ENCODE measurements around the gene ATP6V0A1.

Gene ATP6V0A1

DNA sequence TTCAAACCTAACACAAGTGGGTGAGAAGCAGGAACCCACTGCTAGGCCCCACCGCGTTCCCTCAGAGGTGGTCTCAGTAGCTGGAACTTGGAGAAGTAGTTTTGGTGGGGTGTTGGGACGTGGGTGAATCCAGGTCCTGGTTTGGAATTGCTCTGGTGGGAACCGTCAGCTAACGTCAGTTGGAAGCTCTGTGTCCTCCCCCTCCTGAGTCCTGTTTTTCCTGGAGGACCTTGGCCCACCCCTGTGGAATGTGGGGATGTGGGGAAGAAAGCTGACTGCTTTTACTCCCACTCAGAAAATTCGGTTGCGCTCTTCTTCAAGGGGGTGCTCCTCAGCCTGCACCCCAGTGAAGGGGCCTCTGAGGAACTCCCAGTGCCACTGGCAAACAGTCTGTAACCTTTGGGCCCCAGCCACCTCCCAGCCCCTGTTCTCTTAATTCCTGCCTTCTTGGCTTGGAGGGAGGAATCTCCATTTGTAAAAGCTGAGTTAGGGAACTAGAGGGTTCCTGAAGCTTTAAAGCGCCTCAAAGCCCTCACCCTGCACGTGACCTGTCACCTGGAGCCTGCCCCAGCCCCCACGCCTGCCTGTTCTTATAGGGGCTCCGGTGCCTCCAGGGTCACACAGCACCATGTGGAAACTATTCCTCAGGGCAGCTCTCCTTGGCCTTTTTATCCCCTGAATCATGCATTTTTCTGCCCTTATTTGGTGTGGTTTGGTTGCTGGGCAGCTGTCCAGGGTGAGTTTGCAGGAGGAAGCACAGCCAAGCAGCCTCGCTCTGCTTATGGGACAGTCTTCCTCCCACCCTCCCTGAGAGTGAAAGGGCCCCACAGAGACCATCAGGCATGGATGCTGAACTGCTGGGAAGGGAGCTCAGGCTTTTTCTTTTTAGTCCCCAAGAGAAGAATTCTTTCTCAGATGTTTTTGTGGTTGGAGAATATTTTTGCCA lies 61.1 kb downstream of the ATP6V0A1 start:
- H3K4me1 ChIP-seq (ENCODE audit: insufficient read depth, insufficient read length): peaks cover 44% of the 10 kb centered on the region
- H3K4me3 ChIP-seq (ENCODE audit: insufficient read length, low read depth): no peak overlapping the region
- DNase-seq (ENCODE audit: low read depth, low spot score): peak; percentile 63
- no peak for TF ChIP-seq ZNF274 (IDR thresholded peaks at IDR 0.05; ENCODE audit: low read depth, low read length)
- no peak for TF ChIP-seq SUZ12 (IDR thresholded peaks at IDR 0.05; ENCODE audit: extremely low read depth, insufficient read depth, insufficient read length)
- no peak for TF ChIP-seq YY1 (IDR thresholded peaks at IDR 0.05; ENCODE audit: insufficient read depth, insufficient read length)
- H3K9ac ChIP-seq (ENCODE audit: insufficient read length, low read depth): peak overlapping the region; percentile 45
- no peaks in the 10 kb centered on the region for H3K9me3 ChIP-seq (ENCODE audit: insufficient read depth, low read length)
- H3K36me3 ChIP-seq (ENCODE audit: insufficient read depth, insufficient read length, low read length): peaks cover 48% of the 10 kb centered on the region
- H3K27me3 ChIP-seq (ENCODE audit: insufficient read depth, insufficient read length): no peaks in the 10 kb centered on the region

- TF ChIP-seq SUZ12 (IDR thresholded peaks at IDR 0.05; ENCODE audit: extremely low read depth, insufficient read depth, insufficient read length) (no peak), ZNF274 (IDR thresholded peaks at IDR 0.05; ENCODE audit: low read depth, low read length) (no peak), YY1 (IDR thresholded peaks at IDR 0.05; ENCODE audit: insufficient read depth, insufficient read length) (no peak)
- peaks cover 46% of the 10 kb centered on the region for H3K36me3 ChIP-seq (ENCODE audit: insufficient read depth, insufficient read length, low read length)
- H3K27me3 ChIP-seq (ENCODE audit: insufficient read depth, insufficient read length): no peaks in the 10 kb centered on the region
- DNase-seq (ENCODE audit: low read depth, low spot score): no peak
- no peaks in the 10 kb centered on the region for H3K9me3 ChIP-seq (ENCODE audit: insufficient read depth, low read length)
- no peak overlapping the region for H3K4me3 ChIP-seq (ENCODE audit: insufficient read length, low read depth)
- H3K4me1 ChIP-seq (ENCODE audit: insufficient read depth, insufficient read length): peaks cover 44% of the 10 kb centered on the region
- H3K9ac ChIP-seq (ENCODE audit: insufficient read length, low read depth): no peak overlapping the region
Observed at GRCh38 chr17:42520540-42520951, 61.9 kb downstream of the ATP6V0A1 start.

GRCh38 chr17:42521036-42521435 lies 62.4 kb downstream of the ATP6V0A1 start:
- Histone ChIP-seq H3K9me3 (ENCODE audit: insufficient read depth, low read length) (no peaks in the 10 kb centered on the region), H3K36me3 (ENCODE audit: insufficient read depth, insufficient read length, low read length) (peaks cover 46% of the 10 kb centered on the region), H3K9ac (ENCODE audit: insufficient read length, low read depth) (no peak overlapping the region), H3K4me3 (ENCODE audit: insufficient read length, low read depth) (no peak overlapping the region), H3K27me3 (ENCODE audit: insufficient read depth, insufficient read length) (no peaks in the 10 kb centered on the region), H3K4me1 (ENCODE audit: insufficient read depth, insufficient read length) (peaks cover 44% of the 10 kb centered on the region)
- DNase-seq (ENCODE audit: low read depth, low spot score): no peak
- no peak for TF ChIP-seq ZNF274 (IDR thresholded peaks at IDR 0.05; ENCODE audit: low read depth, low read length)
- no peak for TF ChIP-seq SUZ12 (IDR thresholded peaks at IDR 0.05; ENCODE audit: extremely low read depth, insufficient read depth, insufficient read length)
- no peak for TF ChIP-seq YY1 (IDR thresholded peaks at IDR 0.05; ENCODE audit: insufficient read depth, insufficient read length)

- Histone ChIP-seq H3K36me3 (ENCODE audit: insufficient read depth, insufficient read length, low read length) (peaks cover 43% of the 10 kb centered on the region), H3K9ac (ENCODE audit: insufficient read length, low read depth) (peak overlapping the region; percentile 58), H3K27me3 (ENCODE audit: insufficient read depth, insufficient read length) (no peaks in the 10 kb centered on the region), H3K4me1 (ENCODE audit: insufficient read depth, insufficient read length) (peaks cover 44% of the 10 kb centered on the region), H3K4me3 (ENCODE audit: insufficient read length, low read depth) (no peak overlapping the region), H3K9me3 (ENCODE audit: insufficient read depth, low read length) (no peaks in the 10 kb centered on the region)
- TF ChIP-seq ZNF274 (IDR thresholded peaks at IDR 0.05; ENCODE audit: low read depth, low read length) (no peak), SUZ12 (IDR thresholded peaks at IDR 0.05; ENCODE audit: extremely low read depth, insufficient read depth, insufficient read length) (no peak), YY1 (IDR thresholded peaks at IDR 0.05; ENCODE audit: insufficient read depth, insufficient read length) (no peak)
- DNase-seq (ENCODE audit: low read depth, low spot score): no peak
Observed at GRCh38 chr17:42521666-42522262, 63.1 kb downstream of the ATP6V0A1 start.

DNA sequence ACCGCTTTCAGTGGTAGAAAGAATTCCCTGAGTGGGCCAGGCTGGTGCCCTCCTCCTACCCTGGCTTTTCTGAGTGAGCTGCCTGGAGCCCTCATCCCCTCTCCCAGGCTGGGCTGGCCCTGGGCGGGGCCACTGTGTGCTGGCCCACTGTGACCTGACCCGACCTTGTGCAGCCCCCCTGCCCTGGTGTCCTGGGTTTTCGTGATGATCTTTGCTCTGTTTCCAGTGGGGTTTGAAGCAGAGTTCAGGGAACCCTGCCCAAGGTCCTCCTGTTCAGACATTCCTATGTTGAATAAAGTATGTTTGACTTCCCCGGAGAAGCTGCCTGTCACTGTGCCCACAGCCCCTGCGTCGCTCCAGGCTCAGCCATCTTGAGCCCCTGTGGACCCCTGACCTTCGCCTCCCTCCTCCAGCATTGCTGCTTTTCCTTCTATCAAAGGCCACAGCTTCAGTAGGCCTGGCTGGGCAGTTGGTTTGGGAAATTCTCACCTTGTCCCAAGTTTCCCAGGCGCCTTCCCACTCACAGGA lies 63.6 kb downstream of the ATP6V0A1 start:
- H3K9ac ChIP-seq (ENCODE audit: insufficient read length, low read depth): peak overlapping the region; percentile 58
- H3K4me3 ChIP-seq (ENCODE audit: insufficient read length, low read depth): no peak overlapping the region
- no peaks in the 10 kb centered on the region for H3K9me3 ChIP-seq (ENCODE audit: insufficient read depth, low read length)
- H3K4me1 ChIP-seq (ENCODE audit: insufficient read depth, insufficient read length): peaks cover 46% of the 10 kb centered on the region
- H3K27me3 ChIP-seq (ENCODE audit: insufficient read depth, insufficient read length): no peaks in the 10 kb centered on the region
- peaks cover 39% of the 10 kb centered on the region for H3K36me3 ChIP-seq (ENCODE audit: insufficient read depth, insufficient read length, low read length)
- no peak for DNase-seq (ENCODE audit: low read depth, low spot score)
- no peak for TF ChIP-seq YY1 (IDR thresholded peaks at IDR 0.05; ENCODE audit: insufficient read depth, insufficient read length)
- TF ChIP-seq SUZ12 (IDR thresholded peaks at IDR 0.05; ENCODE audit: extremely low read depth, insufficient read depth, insufficient read length): no peak
- no peak for TF ChIP-seq ZNF274 (IDR thresholded peaks at IDR 0.05; ENCODE audit: low read depth, low read length)

DNA sequence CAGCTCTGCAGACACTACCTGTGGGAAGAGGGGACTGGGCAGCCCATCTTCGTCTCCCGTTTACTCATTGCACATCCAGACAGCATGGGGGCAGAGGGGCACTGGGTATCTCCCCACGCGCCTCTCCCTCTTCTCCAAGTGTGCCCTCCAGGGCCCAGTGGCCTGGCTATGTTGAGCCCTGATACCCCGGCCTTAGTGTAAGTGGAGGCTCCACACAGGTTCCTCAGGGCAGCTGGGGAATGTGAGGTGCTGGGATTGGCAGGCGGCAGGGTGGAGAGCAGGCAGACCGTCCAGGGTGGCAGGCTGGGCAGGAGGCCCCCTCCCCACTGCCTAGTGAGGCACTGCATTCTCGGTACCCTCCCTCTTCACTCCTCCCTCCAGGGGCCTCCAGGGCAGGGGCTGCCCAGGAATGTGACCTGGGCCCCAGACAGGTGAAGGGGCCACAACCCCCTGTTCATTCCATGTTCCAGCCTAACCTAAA lies 64.2 kb downstream of the ATP6V0A1 start:
- no peak overlapping the region for H3K4me3 ChIP-seq (ENCODE audit: insufficient read length, low read depth)
- no peaks in the 10 kb centered on the region for H3K9me3 ChIP-seq (ENCODE audit: insufficient read depth, low read length)
- DNase-seq (ENCODE audit: low read depth, low spot score): no peak
- peak overlapping the region; percentile 27 for H3K9ac ChIP-seq (ENCODE audit: insufficient read length, low read depth)
- H3K4me1 ChIP-seq (ENCODE audit: insufficient read depth, insufficient read length): peaks cover 46% of the 10 kb centered on the region
- peaks cover 34% of the 10 kb centered on the region for H3K36me3 ChIP-seq (ENCODE audit: insufficient read depth, insufficient read length, low read length)
- H3K27me3 ChIP-seq (ENCODE audit: insufficient read depth, insufficient read length): no peaks in the 10 kb centered on the region
- TF ChIP-seq SUZ12 (IDR thresholded peaks at IDR 0.05; ENCODE audit: extremely low read depth, insufficient read depth, insufficient read length): no peak
- TF ChIP-seq ZNF274 (IDR thresholded peaks at IDR 0.05; ENCODE audit: low read depth, low read length): no peak
- no peak for TF ChIP-seq YY1 (IDR thresholded peaks at IDR 0.05; ENCODE audit: insufficient read depth, insufficient read length)

- H3K36me3 ChIP-seq (ENCODE audit: insufficient read depth, insufficient read length, low read length): peaks cover 26% of the 10 kb centered on the region
- TF ChIP-seq SUZ12 (IDR thresholded peaks at IDR 0.05; ENCODE audit: extremely low read depth, insufficient read depth, insufficient read length): no peak
- TF ChIP-seq YY1 (IDR thresholded peaks at IDR 0.05; ENCODE audit: insufficient read depth, insufficient read length): no peak
- no peak for TF ChIP-seq ZNF274 (IDR thresholded peaks at IDR 0.05; ENCODE audit: low read depth, low read length)
- H3K4me3 ChIP-seq (ENCODE audit: insufficient read length, low read depth): no peak overlapping the region
- DNase-seq (ENCODE audit: low read depth, low spot score): no peak
- no peak overlapping the region for H3K9ac ChIP-seq (ENCODE audit: insufficient read length, low read depth)
- peaks cover 34% of the 10 kb centered on the region for H3K4me1 ChIP-seq (ENCODE audit: insufficient read depth, insufficient read length)
- no peaks in the 10 kb centered on the region; the same call in 1 of the 2 replicates for H3K9me3 ChIP-seq (ENCODE audit: insufficient read depth, low read length)
- H3K27me3 ChIP-seq (ENCODE audit: insufficient read depth, insufficient read length): no peaks in the 10 kb centered on the region
Observed at GRCh38 chr17:42525221-42525620, 66.5 kb downstream of the ATP6V0A1 start.

All from NT2/D1 (cell line).